GM10847 (cell line): ENCODE data around the gene SND1.

ENCODE experiments used
- POLR2A ChIP-seq: IDR thresholded peaks from 2 replicates; pipeline ENCODE4 v1.6.1; 2011; ENCODE audit not compliant: insufficient read length; ENCODE audit errors: extremely low read depth

Gene SND1

GRCh38 chr7:127905491-127906330 lies 253.7 kb downstream of the SND1 start:
- TF ChIP-seq POLR2A: no peak

GRCh38 chr7:127907110-127908040 lies 255.4 kb downstream of the SND1 start:
- no peak for TF ChIP-seq POLR2A

- no peak for TF ChIP-seq POLR2A
Observed at GRCh38 chr7:127908430-127909258, 256.6 kb downstream of the SND1 start.

- TF ChIP-seq POLR2A: no peak
Observed at GRCh38 chr7:127909424-127910152, 257.6 kb downstream of the SND1 start.

GRCh38 chr7:127910670-127911069 lies 258.7 kb downstream of the SND1 start:
- TF ChIP-seq POLR2A: no peak

- no peak for TF ChIP-seq POLR2A
Observed at GRCh38 chr7:127911968-127912511, 260.0 kb downstream of the SND1 start.

GRCh38 chr7:127912901-127913300 lies 260.9 kb downstream of the SND1 start:
- no peak for TF ChIP-seq POLR2A

GRCh38 chr7:127913686-127914085 lies 261.7 kb downstream of the SND1 start:
- no peak for TF ChIP-seq POLR2A

- no peak for TF ChIP-seq POLR2A
Observed at GRCh38 chr7:127914693-127915092, 262.7 kb downstream of the SND1 start.

- TF ChIP-seq POLR2A: no peak
Observed at GRCh38 chr7:127916735-127917134, 264.7 kb downstream of the SND1 start.

GRCh38 chr7:127918130-127918529 lies 266.1 kb downstream of the SND1 start:
- TF ChIP-seq POLR2A: no peak

GRCh38 chr7:127920787-127921438 lies 268.9 kb downstream of the SND1 start:
- TF ChIP-seq POLR2A: no peak

GRCh38 chr7:127922656-127923055 lies 270.7 kb downstream of the SND1 start:
- TF ChIP-seq POLR2A: no peak

GRCh38 chr7:127924874-127925273 lies 272.9 kb downstream of the SND1 start:
- no peak for TF ChIP-seq POLR2A

- no peak for TF ChIP-seq POLR2A
Observed at GRCh38 chr7:127927348-127927696, 275.3 kb downstream of the SND1 start.
